ENCODE results near the gene PRCD. TPM values are rescaled to one million over a fixed set of nuclear protein-coding genes. Genes with fewer than 3 reads are reported as not detected.

PRCD gene
- polyA plus RNA-seq, 1 experiment, result 0.21 TPM

- POLR2A ChIA-PET, result interaction anchor here (0.5 kb wide), 1 partner anchor 11 kb away, joined by 3 read pairs; no protein-coding TSS in a partner anchor
- Histone ChIP-seq H3K27me3 (ENCODE audit: control insufficient read depth, insufficient read depth, low read length) (no peaks in the 10 kb centered on the region), H3K36me3 (ENCODE audit: control insufficient read depth, insufficient read depth, low read length) (peaks cover 4% of the 10 kb centered on the region; the same call in 1 of the 2 replicates), H3K4me3 (ENCODE audit: low read depth, low read length) (no peak overlapping the region)
- no peak for TF ChIP-seq CTCF (IDR thresholded peaks at IDR 0.05; ENCODE audit: insufficient read depth, low read depth, low read length)
- CTCF ChIA-PET, result interaction anchor here (1.1 to 1.7 kb wide), 3 partner anchors 9 to 57 kb away, joined by 3 to 8 read pairs (median 5); no protein-coding TSS in a partner anchor
- DNase-seq (ENCODE audit: low read depth), result no peak
These were observed 27.2 kb downstream of the PRCD start for GRCh38 chr17:76566988-76567431.

GRCh38 chr17:76567634-76568432 lies 28.0 kb downstream of the PRCD start:
- H3K36me3 ChIP-seq (ENCODE audit: control insufficient read depth, insufficient read depth, low read length), result peaks cover 4% of the 10 kb centered on the region; the same call in 1 of the 2 replicates
- H3K4me3 ChIP-seq (ENCODE audit: low read depth, low read length), result no peak overlapping the region
- TF ChIP-seq CTCF (IDR thresholded peaks at IDR 0.05; ENCODE audit: insufficient read depth, low read depth, low read length), result no peak
- ChIA-PET CTCF (interaction anchor here (1.4 to 1.7 kb wide), 2 partner anchors 10 to 56 kb away, joined by 5 to 8 read pairs; no protein-coding TSS in a partner anchor), POLR2A (no interaction called here)
- DNase-seq (ENCODE audit: low read depth), result no peak
- H3K27me3 ChIP-seq (ENCODE audit: control insufficient read depth, insufficient read depth, low read length), result no peaks in the 10 kb centered on the region

- peaks cover 4% of the 10 kb centered on the region; the same call in 1 of the 2 replicates for H3K36me3 ChIP-seq (ENCODE audit: control insufficient read depth, insufficient read depth, low read length)
- DNase-seq (ENCODE audit: low read depth), result no peak
- ChIA-PET CTCF (no interaction called here), POLR2A (no interaction called here)
- no peak for TF ChIP-seq CTCF (IDR thresholded peaks at IDR 0.05; ENCODE audit: insufficient read depth, low read depth, low read length)
- H3K4me3 ChIP-seq (ENCODE audit: low read depth, low read length), result no peak overlapping the region
- no peaks in the 10 kb centered on the region for H3K27me3 ChIP-seq (ENCODE audit: control insufficient read depth, insufficient read depth, low read length)
These were observed 29.0 kb downstream of the PRCD start for GRCh38 chr17:76568811-76569221.

GRCh38 chr17:76569607-76570279 lies 29.9 kb downstream of the PRCD start:
- ChIA-PET CTCF (interaction anchor here (0.7 kb wide), 1 partner anchor 54 kb away, joined by 3 read pairs; no protein-coding TSS in a partner anchor), POLR2A (no interaction called here)
- DNase-seq (ENCODE audit: low read depth), result no peak
- Histone ChIP-seq H3K4me3 (ENCODE audit: low read depth, low read length) (no peak overlapping the region), H3K27me3 (ENCODE audit: control insufficient read depth, insufficient read depth, low read length) (no peaks in the 10 kb centered on the region), H3K36me3 (ENCODE audit: control insufficient read depth, insufficient read depth, low read length) (peaks cover 4% of the 10 kb centered on the region; the same call in 1 of the 2 replicates)
- TF ChIP-seq CTCF (IDR thresholded peaks at IDR 0.05; ENCODE audit: insufficient read depth, low read depth, low read length), result no peak

- ChIA-PET CTCF (no interaction called here), POLR2A (no interaction called here)
- Histone ChIP-seq H3K36me3 (ENCODE audit: control insufficient read depth, insufficient read depth, low read length) (peaks cover 4% of the 10 kb centered on the region; the same call in 1 of the 2 replicates), H3K27me3 (ENCODE audit: control insufficient read depth, insufficient read depth, low read length) (no peaks in the 10 kb centered on the region), H3K4me3 (ENCODE audit: low read depth, low read length) (no peak overlapping the region)
- no peak for TF ChIP-seq CTCF (IDR thresholded peaks at IDR 0.05; ENCODE audit: insufficient read depth, low read depth, low read length)
- no peak for DNase-seq (ENCODE audit: low read depth)
These were observed 30.6 kb downstream of the PRCD start for GRCh38 chr17:76570457-76570856.
